ENCODE data around the gene ALG1.
"Not testable (repeated sequence)": the region's sequence is repeated elsewhere in the genome, so short reads cannot be mapped to it uniquely, and the experiment has no call there.

ALG1 gene

GRCh38 chr16:5045499-5046115 lies 26.0 kb upstream of the ALG1 start:
- no peak for DNase-seq

- DNase-seq: no peak
Observed at GRCh38 chr16:5046914-5047313, 24.7 kb upstream of the ALG1 start.

- no peak for DNase-seq
Observed at GRCh38 chr16:5054876-5055865, 16.5 kb upstream of the ALG1 start.

GRCh38 chr16:5056352-5056751 lies 15.3 kb upstream of the ALG1 start:
- DNase-seq: peak; percentile 29

GRCh38 chr16:5058476-5058875 lies 13.2 kb upstream of the ALG1 start:
- no peak for DNase-seq

- no peak for DNase-seq
Observed at GRCh38 chr16:5059386-5060072, 12.1 kb upstream of the ALG1 start.

GRCh38 chr16:5060073-5060641 lies 11.5 kb upstream of the ALG1 start:
- DNase-seq: no peak

GRCh38 chr16:5062051-5062450 lies 9.6 kb upstream of the ALG1 start:
- no peak for DNase-seq

- DNase-seq: no peak
Observed at GRCh38 chr16:5062790-5063765, 8.6 kb upstream of the ALG1 start.

GRCh38 chr16:5064915-5065314 lies 6.7 kb upstream of the ALG1 start:
- no peak for DNase-seq

- no peak for DNase-seq
Observed at GRCh38 chr16:5065326-5065725, 6.3 kb upstream of the ALG1 start.

- no peak for DNase-seq
Observed at GRCh38 chr16:5065813-5066212, 5.8 kb upstream of the ALG1 start, which contains the start of gene C16orf89. Gene C16orf89, minus strand, starts transcription at chr16:5065956. Its CDS starts 48 bp downstream, at chr16:5065908.

- DNase-seq: no peak
Observed at GRCh38 chr16:5066511-5066910, 5.1 kb upstream of the ALG1 start.

- DNase-seq: no peak
Observed at GRCh38 chr16:5069048-5069447, 2.6 kb upstream of the ALG1 start.

GRCh38 chr16:5069854-5070253 lies 1.8 kb upstream of the ALG1 start:
- DNase-seq: no peak

GRCh38 chr16:5070431-5071186 lies 1.0 kb upstream of the ALG1 start:
- no peak for DNase-seq

GRCh38 chr16:5071341-5071680 lies 332 bp upstream of the ALG1 start:
- DNase-seq: no peak

GRCh38 chr16:5072334-5073278 lies 963 bp downstream of the ALG1 start:
- DNase-seq: no peak

GRCh38 chr16:5073279-5073629 lies 1.6 kb downstream of the ALG1 start:
- DNase-seq: no peak

- DNase-seq: not testable (repeated sequence)
Observed at GRCh38 chr16:5073771-5074170, 2.1 kb downstream of the ALG1 start.

Measured in activated gamma-delta T cell treated with Interleukin-2 at 50 U/mL for 16 hours (primary cell).